Activated naive CD8-positive, alpha-beta T cell treated with anti-CD3 and anti-CD28 coated beads, Interleukin-2, amount 10 ng/mL, durations not matched to agents 7 days and 5 days (primary cell): ENCODE results near the gene SLC8A1. TPM values are rescaled to one million over a fixed set of nuclear protein-coding genes. Genes with fewer than 3 reads are reported as not detected.

Source experiments
- ATAC-seq: fragments of 150-1000 bp; cut with Tn5 transposase; one replicate; pipeline ENCODE4 v1.10.0; 2021; ENCODE audit warnings: low read depth, moderate library complexity
- POLR2A ChIA-PET: fragments of 350-600 bp; sonication (Branson Sonifier 250); formaldehyde crosslinking; loops from one replicate; lab custom pipeline; 2021; ENCODE audit warnings: antibody characterized with exemption; lab: Charles Lee
- DNase-seq: peaks from one replicate; pipeline ENCODE4 v3.0.0; 2021
- H3K27ac Mint-ChIP-seq: one replicate; pipeline ENCODE4 v1.8.0; 2022; ENCODE audit warnings: mild to moderate bottlenecking, mixed read lengths
- H3K27me3 Mint-ChIP-seq: one replicate; pipeline ENCODE4 v1.8.0; 2022; ENCODE audit warnings: mild to moderate bottlenecking, moderate library complexity, mixed read lengths
- H3K36me3 Mint-ChIP-seq: one replicate; pipeline ENCODE4 v1.8.0; 2021; ENCODE audit warnings: mild to moderate bottlenecking, mixed read lengths
- H3K4me1 Mint-ChIP-seq: one replicate; pipeline ENCODE4 v1.8.0; 2021; ENCODE audit warnings: mixed read lengths
- H3K4me3 Mint-ChIP-seq: one replicate; pipeline ENCODE4 v1.8.0; 2022; ENCODE audit warnings: mild to moderate bottlenecking, moderate library complexity, mixed read lengths
- H3K9me3 Mint-ChIP-seq: one replicate; pipeline ENCODE4 v1.8.0; 2021; ENCODE audit warnings: mixed read lengths
- total RNA-seq, 2 experiments: library from RNA; stranded (reverse); gene quantifications; one replicate each; pipeline ENCODE4 v1.2.3, GENCODE V29; 2021

The SLC8A1 gene
- total RNA-seq, 2 experiments from 2014 or later: 0.68 to 0.75 TPM

GRCh38 chr2:40129725-40130124 is 322.2 kb downstream of the SLC8A1 start:
- Mint-ChIP-seq H3K27ac (no peak overlapping the region), H3K4me3 (no peak overlapping the region), H3K9me3 (no peaks in the 10 kb centered on the region), H3K36me3 (no peaks in the 10 kb centered on the region), H3K27me3 (peaks cover 5% of the 10 kb centered on the region), H3K4me1 (peaks cover 9% of the 10 kb centered on the region)
- no peak for ATAC-seq
- POLR2A ChIA-PET: no interaction called here
- DNase-seq: no peak

GRCh38 chr2:40128796-40129195 is 323.1 kb downstream of the SLC8A1 start:
- ATAC-seq: no peak
- peaks cover 9% of the 10 kb centered on the region for H3K4me1 Mint-ChIP-seq
- no peak overlapping the region for H3K27ac Mint-ChIP-seq

GRCh38 chr2:40127890-40128557 is 323.9 kb downstream of the SLC8A1 start:
- POLR2A ChIA-PET: no interaction called here
- peaks cover 9% of the 10 kb centered on the region for H3K4me1 Mint-ChIP-seq
- no peak overlapping the region for H3K4me3 Mint-ChIP-seq
- no peak overlapping the region for H3K27ac Mint-ChIP-seq
- H3K9me3 Mint-ChIP-seq: no peaks in the 10 kb centered on the region
- H3K27me3 Mint-ChIP-seq: peaks cover 8% of the 10 kb centered on the region
- ATAC-seq (no peak), DNase-seq (no peak)
- no peaks in the 10 kb centered on the region for H3K36me3 Mint-ChIP-seq

More at GRCh38 chr2:40128796-40129195, 323.1 kb downstream of the SLC8A1 start:
- H3K36me3 Mint-ChIP-seq: no peaks in the 10 kb centered on the region
- no peak overlapping the region for H3K4me3 Mint-ChIP-seq
- no peak for DNase-seq
- H3K9me3 Mint-ChIP-seq: no peaks in the 10 kb centered on the region
- peaks cover 8% of the 10 kb centered on the region for H3K27me3 Mint-ChIP-seq
- POLR2A ChIA-PET: no interaction called here

GRCh38 chr2:40127146-40127545 is 324.7 kb downstream of the SLC8A1 start:
- Mint-ChIP-seq H3K4me3 (no peak overlapping the region), H3K27ac (no peak overlapping the region), H3K9me3 (no peaks in the 10 kb centered on the region), H3K27me3 (peaks cover 11% of the 10 kb centered on the region), H3K4me1 (peaks cover 9% of the 10 kb centered on the region), H3K36me3 (no peaks in the 10 kb centered on the region)
- peak; percentile 80 for ATAC-seq
- POLR2A ChIA-PET: no interaction called here
- DNase-seq: peak; percentile 34

GRCh38 chr2:40126006-40126405 is 325.9 kb downstream of the SLC8A1 start:
- Mint-ChIP-seq H3K36me3 (no peaks in the 10 kb centered on the region), H3K9me3 (no peaks in the 10 kb centered on the region), H3K4me1 (peaks cover 9% of the 10 kb centered on the region), H3K27ac (no peak overlapping the region), H3K27me3 (peaks cover 11% of the 10 kb centered on the region), H3K4me3 (no peak overlapping the region)
- no peak for ATAC-seq
- POLR2A ChIA-PET: no interaction called here
- no peak for DNase-seq

GRCh38 chr2:40123746-40124145 is 328.1 kb downstream of the SLC8A1 start:
- Mint-ChIP-seq H3K27me3 (peaks cover 14% of the 10 kb centered on the region), H3K4me3 (no peak overlapping the region), H3K9me3 (no peaks in the 10 kb centered on the region), H3K27ac (no peak overlapping the region), H3K36me3 (no peaks in the 10 kb centered on the region), H3K4me1 (peaks cover 9% of the 10 kb centered on the region)
- ATAC-seq (no peak), DNase-seq (no peak)
- POLR2A ChIA-PET: no interaction called here

GRCh38 chr2:40123326-40123725 is 328.6 kb downstream of the SLC8A1 start:
- Mint-ChIP-seq H3K36me3 (no peaks in the 10 kb centered on the region), H3K4me1 (peaks cover 9% of the 10 kb centered on the region), H3K27me3 (peaks cover 14% of the 10 kb centered on the region), H3K9me3 (no peaks in the 10 kb centered on the region), H3K27ac (no peak overlapping the region), H3K4me3 (no peak overlapping the region)
- POLR2A ChIA-PET: no interaction called here
- ATAC-seq (no peak), DNase-seq (no peak)

GRCh38 chr2:40120957-40121356 is 330.9 kb downstream of the SLC8A1 start:
- H3K4me3 Mint-ChIP-seq: no peak overlapping the region
- H3K4me1 Mint-ChIP-seq: no peaks in the 10 kb centered on the region
- POLR2A ChIA-PET: no interaction called here
- H3K27ac Mint-ChIP-seq: no peak overlapping the region
- H3K27me3 Mint-ChIP-seq: peaks cover 12% of the 10 kb centered on the region
- H3K9me3 Mint-ChIP-seq: no peaks in the 10 kb centered on the region
- DNase-seq: no peak
- H3K36me3 Mint-ChIP-seq: no peaks in the 10 kb centered on the region
- ATAC-seq: no peak

- Mint-ChIP-seq H3K4me3 (no peak overlapping the region), H3K9me3 (no peaks in the 10 kb centered on the region), H3K27ac (no peak overlapping the region), H3K36me3 (no peaks in the 10 kb centered on the region), H3K4me1 (no peaks in the 10 kb centered on the region), H3K27me3 (peaks cover 10% of the 10 kb centered on the region)
- ATAC-seq: no peak
- POLR2A ChIA-PET: no interaction called here
- DNase-seq: no peak
These were observed 331.9 kb downstream of the SLC8A1 start for GRCh38 chr2:40120026-40120425.

- Mint-ChIP-seq H3K4me1 (no peaks in the 10 kb centered on the region), H3K9me3 (no peaks in the 10 kb centered on the region), H3K36me3 (no peaks in the 10 kb centered on the region), H3K27me3 (peaks cover 6% of the 10 kb centered on the region), H3K27ac (no peak overlapping the region), H3K4me3 (no peak overlapping the region)
- ATAC-seq (no peak), DNase-seq (no peak)
- POLR2A ChIA-PET: no interaction called here
These were observed 333.3 kb downstream of the SLC8A1 start for GRCh38 chr2:40118622-40119021.

GRCh38 chr2:40115894-40116293 is 336.0 kb downstream of the SLC8A1 start:
- H3K4me3 Mint-ChIP-seq: no peak overlapping the region
- H3K9me3 Mint-ChIP-seq: no peaks in the 10 kb centered on the region
- H3K36me3 Mint-ChIP-seq: no peaks in the 10 kb centered on the region
- H3K27ac Mint-ChIP-seq: no peak overlapping the region
- POLR2A ChIA-PET: no interaction called here
- no peaks in the 10 kb centered on the region for H3K4me1 Mint-ChIP-seq
- ATAC-seq (no peak), DNase-seq (no peak)
- peaks cover 3% of the 10 kb centered on the region for H3K27me3 Mint-ChIP-seq

- Mint-ChIP-seq H3K36me3 (no peaks in the 10 kb centered on the region), H3K27me3 (peaks cover 3% of the 10 kb centered on the region), H3K27ac (no peak overlapping the region), H3K4me3 (no peak overlapping the region), H3K9me3 (no peaks in the 10 kb centered on the region), H3K4me1 (no peaks in the 10 kb centered on the region)
- ATAC-seq: no peak
- POLR2A ChIA-PET: no interaction called here
- no peak for DNase-seq
These were observed 336.5 kb downstream of the SLC8A1 start for GRCh38 chr2:40115348-40115747.

- DNase-seq (no peak), ATAC-seq (no peak)
- POLR2A ChIA-PET: no interaction called here
- Mint-ChIP-seq H3K27ac (no peak overlapping the region), H3K4me3 (no peak overlapping the region), H3K27me3 (no peaks in the 10 kb centered on the region), H3K9me3 (no peaks in the 10 kb centered on the region), H3K36me3 (no peaks in the 10 kb centered on the region), H3K4me1 (no peaks in the 10 kb centered on the region)
These were observed 337.9 kb downstream of the SLC8A1 start for GRCh38 chr2:40113997-40114396.

GRCh38 chr2:40113272-40113968 is 338.5 kb downstream of the SLC8A1 start:
- POLR2A ChIA-PET: no interaction called here
- Mint-ChIP-seq H3K4me1 (no peaks in the 10 kb centered on the region), H3K9me3 (no peaks in the 10 kb centered on the region)

More at GRCh38 chr2:40113272-40113968, 338.5 kb downstream of the SLC8A1 start:
- H3K27ac Mint-ChIP-seq: no peak overlapping the region
- no peak for ATAC-seq
- H3K27me3 Mint-ChIP-seq: no peaks in the 10 kb centered on the region
- no peak overlapping the region for H3K4me3 Mint-ChIP-seq
- H3K36me3 Mint-ChIP-seq: no peaks in the 10 kb centered on the region
- no peak for DNase-seq
